H1 (cell line): ENCODE measurements around the gene ID1. TPM values are rescaled to one million over a fixed set of nuclear protein-coding genes. Genes with fewer than 3 reads are reported as not detected.
"Not testable (repeated sequence)": the region's sequence is repeated elsewhere in the genome, so short reads cannot be mapped to it uniquely, and the experiment has no call there.

Source experiments
- CTCF ChIA-PET: fragments of 300-600 bp; sonication (Branson Sonifier 250); formaldehyde crosslinking; loops from one replicate; lab custom pipeline; 2021; ENCODE audit not compliant: partially characterized antibody; lab: Charles Lee
- POLR2A ChIA-PET: fragments of 300-600 bp; sonication (Branson Sonifier 250); formaldehyde crosslinking; loops from one replicate; lab custom pipeline; 2021; ENCODE audit warnings: inconsistent platforms; ENCODE audit not compliant: partially characterized antibody; lab: Charles Lee
- DNase-seq, 2 experiments: peaks; one replicate each; pipeline versions ENCODE4 v3.0.0 to v3.0.0-alpha.2; 2010 to 2022; ENCODE audit warnings: low spot score in 2 of 2, low read depth in 1 of 2, mixed read lengths in 1 of 2
- FAIRE-seq: peaks from 2 replicates; lab custom pipeline; 2011; peaks lifted over from hg19 to GRCh38; lab: Jason Lieb, UNC
- H2AFZ ChIP-seq: 2 replicates; pipeline ENCODE4 v1.8.1; 2012; ENCODE audit warnings: low read length, inconsistent platforms
- H2AK5ac ChIP-seq: 2 replicates; pipeline ENCODE4 v1.6.1; 2013; ENCODE audit warnings: low read depth, low read length
- H2BK120ac ChIP-seq: replicated peaks from 2 replicates; pipeline ENCODE3; 2013; ENCODE audit warnings: low read depth, low read length, inconsistent platforms
- H2BK12ac ChIP-seq: 2 replicates; pipeline ENCODE4 v1.6.1; 2013; ENCODE audit warnings: low read depth, low read length
- H2BK15ac ChIP-seq: 2 replicates; pipeline ENCODE4 v1.6.1; 2013; ENCODE audit warnings: low read length
- H2BK20ac ChIP-seq: 2 replicates; pipeline ENCODE4 v1.6.1; 2013; ENCODE audit warnings: low read length
- H2BK5ac ChIP-seq: 2 replicates; pipeline ENCODE4 v1.6.1; 2013; ENCODE audit warnings: low read depth, low read length
- H3K14ac ChIP-seq: 2 replicates; pipeline ENCODE4 v1.6.1; 2013; ENCODE audit warnings: inconsistent platforms; ENCODE audit not compliant: insufficient read length
- H3K18ac ChIP-seq: 2 replicates; pipeline ENCODE4 v1.6.1; 2013; ENCODE audit warnings: low read length; ENCODE audit errors: extremely low read depth
- H3K23ac ChIP-seq: 2 replicates; pipeline ENCODE4 v1.6.1; 2013; ENCODE audit warnings: inconsistent platforms; ENCODE audit not compliant: insufficient read length
- H3K23me2 ChIP-seq: 2 replicates; pipeline ENCODE4 v1.6.1; 2013; ENCODE audit warnings: low read depth, low read length
- H3K27ac ChIP-seq: 2 replicates; pipeline ENCODE4 v1.6.1; 2011; ENCODE audit warnings: low read depth, low read length, inconsistent platforms
- H3K27me3 ChIP-seq, 4 experiments: replicated peaks in 1 of 4; 1 replicate in 1 of 4; 2 replicates in 3 of 4; pipeline versions ENCODE4 v1.6.1 to v1.8.1; 2011 to 2013; ENCODE audit warnings: low read length in 3 of 4, mild to moderate bottlenecking in 3 of 4, inconsistent platforms in 2 of 4, mixed read lengths in 2 of 4, moderate library complexity in 1 of 4; ENCODE audit not compliant: control insufficient read depth in 3 of 4, insufficient read depth in 3 of 4; ENCODE audit errors: extremely low read depth in 1 of 4
- H3K36me3 ChIP-seq, 4 experiments: 2 replicates each; pipeline versions ENCODE4 v1.6.1 to v1.8.1; 2011 to 2013; ENCODE audit warnings: mild to moderate bottlenecking in 4 of 4, low read length in 3 of 4, moderate library complexity in 2 of 4, control low read depth in 1 of 4, inconsistent platforms in 1 of 4; ENCODE audit not compliant: insufficient read depth in 4 of 4, control insufficient read depth in 2 of 4
- H3K4ac ChIP-seq: replicated peaks from 2 replicates; pipeline ENCODE3; 2013; ENCODE audit warnings: low read length, low read depth, mixed read lengths, inconsistent platforms; ENCODE audit not compliant: insufficient read length
- H3K4me1 ChIP-seq, 4 experiments: replicated peaks in 1 of 4; 1 replicate in 1 of 4; 2 replicates in 3 of 4; pipeline versions ENCODE4 v1.6.1 to v1.8.1; 2011 to 2013; ENCODE audit warnings: low read length in 3 of 4, inconsistent platforms in 2 of 4, mixed read lengths in 1 of 4; ENCODE audit not compliant: insufficient read depth in 4 of 4, control insufficient read depth in 3 of 4
- H3K4me2 ChIP-seq, 2 experiments: 2 replicates each; pipeline versions ENCODE4 v1.6.1 to v1.8.1; 2011 to 2013; ENCODE audit warnings: low read depth in 2 of 2, low read length in 2 of 2, control low read depth in 1 of 2, inconsistent platforms in 1 of 2, mild to moderate bottlenecking in 1 of 2; ENCODE audit not compliant: insufficient read depth in 1 of 2
- H3K4me3 ChIP-seq, 4 experiments: fragments of 200-600, 300-600 bp in 1 of 4; sonication (generic), shearing (Covaris generic), sonication (Bioruptor Twin) in 1 of 4; 2 replicates each; pipeline versions ENCODE4 v1.5.1 to v1.8.1; 2011 to 2016; ENCODE audit warnings: low read length in 4 of 4, low read depth in 3 of 4, control low read depth in 2 of 4, inconsistent platforms in 2 of 4, mild to moderate bottlenecking in 2 of 4, mixed read lengths in 1 of 4, moderate library complexity in 1 of 4; ENCODE audit not compliant: insufficient read depth in 2 of 4; ENCODE audit errors: extremely low read depth in 1 of 4
- H3K56ac ChIP-seq: replicated peaks from 2 replicates; pipeline ENCODE3; 2013; ENCODE audit warnings: low read depth, mild to moderate bottlenecking, mixed read lengths, low read length, inconsistent platforms; ENCODE audit not compliant: insufficient read length
- H3K79me1 ChIP-seq: 2 replicates; pipeline ENCODE4 v1.6.1; 2013; ENCODE audit warnings: low read depth, low read length, control low read depth
- H3K79me2 ChIP-seq, 2 experiments: 2 replicates each; pipeline versions ENCODE4 v1.6.1 to v1.8.1; 2012 to 2013; ENCODE audit warnings: low read length in 2 of 2, mild to moderate bottlenecking in 2 of 2, inconsistent platforms in 1 of 2; ENCODE audit not compliant: insufficient read depth in 2 of 2, control insufficient read depth in 1 of 2
- H3K9ac ChIP-seq, 4 experiments: replicated peaks in 1 of 4; 1 replicate in 1 of 4; 2 replicates in 3 of 4; pipeline versions ENCODE4 v1.6.1 to v1.8.1; 2011 to 2013; ENCODE audit warnings: low read depth in 3 of 4, low read length in 3 of 4, control low read depth in 2 of 4, mild to moderate bottlenecking in 2 of 4, moderate library complexity in 2 of 4, inconsistent platforms in 1 of 4; ENCODE audit errors: extremely low read depth in 1 of 4
- H3K9me3 ChIP-seq, 2 experiments: 2 replicates each; pipeline versions ENCODE4 v1.6.1 to v1.8.1; 2012 to 2013; ENCODE audit warnings: mild to moderate bottlenecking in 2 of 2, moderate library complexity in 2 of 2, control low read depth in 1 of 2, inconsistent platforms in 1 of 2, low read depth in 1 of 2, low read length in 1 of 2, mixed read lengths in 1 of 2; ENCODE audit not compliant: insufficient read depth in 2 of 2
- H4K20me1 ChIP-seq, 2 experiments: replicated peaks in 1 of 2; 2 replicates each; pipeline versions ENCODE3 to v1.8.1; 2011 to 2013; ENCODE audit warnings: inconsistent platforms in 2 of 2, low read length in 2 of 2, mild to moderate bottlenecking in 1 of 2; ENCODE audit not compliant: insufficient read depth in 2 of 2, control insufficient read depth in 1 of 2
- H4K5ac ChIP-seq: 2 replicates; pipeline ENCODE4 v1.6.1; 2013; ENCODE audit warnings: low read length, low read depth, mixed read lengths, inconsistent platforms; ENCODE audit not compliant: insufficient read length
- H4K8ac ChIP-seq: 2 replicates; pipeline ENCODE4 v1.8.0; 2013; ENCODE audit warnings: mild to moderate bottlenecking, moderate library complexity, low read length, inconsistent platforms; ENCODE audit not compliant: insufficient read depth; ENCODE audit errors: extremely low read depth
- H4K91ac ChIP-seq: replicated peaks from 2 replicates; pipeline ENCODE3; 2013; ENCODE audit warnings: low read length, mixed read lengths, inconsistent platforms; ENCODE audit not compliant: insufficient read length
- CEBPB ChIP-seq: IDR thresholded peaks from 2 replicates; pipeline ENCODE4 v1.6.1; 2012; ENCODE audit warnings: low read depth, low read length
- KDM1A ChIP-seq: fragments of 200-600, 300-600 bp; sonication (generic); IDR thresholded peaks from 2 replicates; pipeline ENCODE4 v1.7.1; 2016; ENCODE audit warnings: mild to moderate bottlenecking, low read length, borderline replicate concordance
- WGBS, 2 experiments: shearing (Covaris generic) in 1 of 2; methylation state at CpG; one replicate each; pipeline versions ENCODE4 v1.1.6 to v1.1.7; 2013 to 2015; ENCODE audit warnings: low lambda C conversion rate in 2 of 2, mixed read lengths in 2 of 2, inconsistent platforms in 1 of 2, low coverage in 1 of 2, missing lambda C conversion rate in 1 of 2; ENCODE audit not compliant: insufficient replicate concordance in 2 of 2, insufficient coverage in 1 of 2, insufficient read length in 1 of 2; ENCODE audit errors: extremely low coverage in 1 of 2, missing lambda C conversion rate in 1 of 2; 5-methylcytosine and 5-hydroxymethylcytosine counted together
- polyA plus RNA-seq, 7 experiments: library from polyadenylated mRNA; depleted of rRNA in 3 of 7; stranded (reverse) in 5 of 7; unstranded in 2 of 7; fragments of >200 nt in 5 of 7; fragments of 200-250 nt in 2 of 7; gene quantifications; 1 replicate in 5 of 7; 2 replicates in 1 of 7; 4 replicates in 1 of 7; pipeline versions ENCODE4 v1.2.1 to v1.2.3, GENCODE V29; 2011 to 2013; ENCODE audit warnings: missing spikeins in 2 of 7, mixed read lengths in 2 of 7
- total RNA-seq: library from RNA; stranded (reverse); fragmentation: NEBNext Ultra II Directional; extraction: Animal tissue kit (Norgen Biotek cat#: 25700); gene quantifications from 2 replicates; pipeline ENCODE4 v1.2.1, GENCODE V29; 2021

The ID1 gene
- total and polyA plus RNA-seq, 2 of the 8 experiments (the other 6 are each of a cell fraction or from before 2014, with no cell fraction given): 120 to 357 TPM

GRCh38 chr20:31579941-31580651 lies 25.0 kb upstream of the ID1 start:
- H2AK5ac ChIP-seq, H3K56ac ChIP-seq, H4K20me1 ChIP-seq, H3K36me3 ChIP-seq, H3K23ac ChIP-seq, H3K27me3 ChIP-seq, H3K4me3 ChIP-seq, H4K8ac ChIP-seq, DNase-seq, FAIRE-seq, H3K23me2 ChIP-seq, H3K4me2 ChIP-seq, H3K9ac ChIP-seq, H3K79me1 ChIP-seq, H3K14ac ChIP-seq, H3K9me3 ChIP-seq, H2AFZ ChIP-seq, H4K5ac ChIP-seq, H2BK15ac ChIP-seq, H3K79me2 ChIP-seq: not testable (repeated sequence)
- CTCF ChIA-PET: interaction anchor here (0.9 to 30.5 kb wide), 8 partner anchors 11 to 144 kb away, joined by 3 to 1559 read pairs (median 5); partner anchors contain the start of gene ID1
- H3K27ac ChIP-seq: peak overlapping the region; percentile 38; the same call in 1 of the 2 replicates
- WGBS, 2 experiments: 93% methylated on average over 16 of the region's 17 CpGs; no CpG with 5 or more reads in 1 of the 2 experiments
- H3K4ac ChIP-seq: peak overlapping the region; percentile 93
- H4K91ac ChIP-seq: peak overlapping the region; percentile 91
- peak overlapping the region; percentile 89; the same call in 1 of the 2 replicates for H2BK5ac ChIP-seq
- peak; percentile 13; the same call in 1 of the 2 replicates for TF ChIP-seq KDM1A
- peak; percentile 79; the same call in 1 of the 2 replicates for TF ChIP-seq CEBPB
- H2BK12ac ChIP-seq: peak overlapping the region; percentile 60
- H2BK20ac ChIP-seq: peak overlapping the region; percentile 97; the same call in 1 of the 2 replicates
- POLR2A ChIA-PET: interaction anchor here (0.9 to 24.3 kb wide), 6 partner anchors 8 to 27 kb away, joined by 3 to 1033 read pairs (median 6); partner anchors contain the start of gene ID1
- peaks cover 9 to 15% (median 10%) of the 10 kb centered on the region in 4 experiments for H3K4me1 ChIP-seq
- H2BK120ac ChIP-seq: peak overlapping the region; percentile 52
- H3K18ac ChIP-seq: peak overlapping the region; percentile 2
